ENCODE results near the gene OSBP2.

- TF ChIP-seq CTCF (conservative IDR thresholded peaks at IDR 0.05; ENCODE audit: low read depth, low read length) (no peak), EZH2phosphoT487 (IDR thresholded peaks at IDR 0.05; ENCODE audit: borderline replicate concordance, low read length) (no peak)
Observed at GRCh38 chr22:30773919-30774318, 79.2 kb downstream of the OSBP2 start.

Data from PC-3 (cell line).